ENCODE measurements around the gene MIDN. TPM values are rescaled to one million over a fixed set of nuclear protein-coding genes. Genes with fewer than 3 reads are reported as not detected.

Gene MIDN
- total and polyA plus RNA-seq, 2 donors: 8.7 to 55.1 TPM

DNA sequence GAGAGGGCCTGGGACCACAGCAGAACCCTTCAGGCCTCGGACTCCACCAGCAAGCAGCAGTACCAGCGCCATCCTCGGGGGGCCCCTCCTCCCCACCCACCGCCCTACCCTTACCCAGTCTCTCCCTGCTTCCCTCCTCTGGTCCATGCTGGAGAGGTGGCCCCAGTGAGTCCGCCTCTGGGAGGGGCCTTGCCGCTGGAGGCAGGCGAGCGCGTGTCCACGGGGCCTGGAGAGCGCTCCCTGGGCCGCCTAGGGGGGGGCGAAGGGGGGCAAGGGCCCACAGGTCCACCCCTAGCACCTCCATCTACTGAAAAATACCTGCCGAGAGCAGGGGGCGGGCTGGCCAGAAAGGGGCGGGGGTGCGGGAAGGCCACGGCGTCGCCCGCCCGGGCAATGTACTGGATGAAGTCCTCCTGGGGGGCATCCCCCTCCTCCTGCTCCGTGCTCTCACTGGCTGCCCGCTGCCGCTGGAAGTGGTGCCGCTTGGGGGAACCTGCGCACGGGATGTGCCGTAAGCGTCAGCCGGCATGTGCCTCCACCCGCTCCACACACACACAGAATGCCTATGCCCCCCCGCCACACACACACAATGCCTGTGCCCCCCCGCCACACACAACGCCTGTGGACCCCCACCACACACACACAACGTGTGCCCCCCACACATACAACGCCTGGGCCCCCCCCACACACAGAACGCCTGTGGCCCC lies 17.4 kb upstream of the MIDN start:
- no peaks in the 10 kb centered on the region for H3K4me1 ChIP-seq (ENCODE audit: control insufficient read depth in 2 of 2, insufficient read depth in 2 of 2, low read length in 2 of 2)
- no peak overlapping the region for H3K4me3 ChIP-seq (ENCODE audit: low read length in 2 of 2)
- H3K27ac ChIP-seq (ENCODE audit: low read depth in 1 of 2, low read length in 1 of 2): no peak overlapping the region
- H3K27me3 ChIP-seq (ENCODE audit: control insufficient read depth in 2 of 2, insufficient read depth in 1 of 2, low read length in 1 of 2): peaks cover 11 to 33% of the 10 kb centered on the region in 2 donors
- H3K36me3 ChIP-seq (ENCODE audit: control insufficient read depth in 2 of 2, insufficient read depth in 2 of 2, low read length in 1 of 2): peaks cover 13 to 30% of the 10 kb centered on the region in 2 donors
- H3K9me3 ChIP-seq (ENCODE audit: control insufficient read depth in 2 of 2, insufficient read depth in 1 of 2, low read length in 1 of 2): peaks cover 0 to 5% of the 10 kb centered on the region in 2 donors
- no peak for DNase-seq (ENCODE audit: low read depth in 6 of 9, low spot score in 9 of 9)
- WGBS: 93% methylated on average over 38 of the region's 38 CpGs

DNA sequence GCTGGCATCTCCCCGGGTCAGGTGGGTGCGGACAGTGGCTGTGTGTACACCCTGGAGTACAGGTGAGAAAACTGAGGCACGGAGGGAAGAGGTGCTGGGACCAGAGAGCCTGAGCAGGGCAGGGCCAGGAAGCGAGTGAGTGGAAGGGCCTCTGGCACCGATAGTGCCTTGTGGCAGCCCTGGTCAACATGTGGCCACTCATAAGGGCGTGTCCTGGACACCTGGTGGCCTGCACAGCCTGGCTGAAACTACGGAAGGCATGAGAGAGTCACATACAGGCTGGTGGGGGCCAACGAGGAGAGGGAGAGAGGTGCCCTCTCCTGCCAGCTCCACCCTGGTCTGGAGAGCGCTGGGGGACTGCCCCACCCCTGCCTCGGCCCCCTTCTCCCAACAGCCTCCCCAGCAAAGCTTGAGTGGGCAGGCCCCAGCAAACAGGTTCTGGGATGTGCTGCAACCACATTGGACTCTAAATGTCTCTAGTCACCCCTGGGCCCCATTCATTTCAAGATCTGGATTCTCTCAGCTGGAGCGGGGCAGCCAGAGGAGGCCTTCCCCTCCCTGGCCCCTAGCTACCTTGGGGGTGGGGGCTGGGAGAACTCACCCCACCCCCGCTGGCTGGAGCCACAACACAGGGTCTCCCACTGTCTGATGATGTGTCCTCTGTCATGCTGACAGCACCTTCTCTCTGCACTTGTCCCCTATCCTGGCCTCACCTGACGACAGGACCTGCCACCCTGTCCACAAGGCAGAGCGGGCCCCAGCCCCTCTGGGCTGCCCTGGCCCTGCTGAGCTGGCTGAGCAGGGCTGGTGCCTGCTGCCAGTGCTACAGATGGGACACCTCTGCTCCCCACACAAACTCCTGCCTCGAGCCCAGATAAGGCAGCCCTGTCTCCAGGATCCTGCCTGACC lies 16.4 kb upstream of the MIDN start:
- Histone ChIP-seq H3K4me1 (ENCODE audit: control insufficient read depth in 2 of 2, insufficient read depth in 2 of 2, low read length in 2 of 2) (peaks cover under 1 to 2% of the 10 kb centered on the region in 2 donors), H3K4me3 (ENCODE audit: low read length in 2 of 2) (no peak overlapping the region), H3K27ac (ENCODE audit: low read depth in 1 of 2, low read length in 1 of 2) (no peak overlapping the region), H3K9me3 (ENCODE audit: control insufficient read depth in 2 of 2, insufficient read depth in 1 of 2, low read length in 1 of 2) (peaks cover 0 to 6% of the 10 kb centered on the region in 2 donors), H3K36me3 (ENCODE audit: control insufficient read depth in 2 of 2, insufficient read depth in 2 of 2, low read length in 1 of 2) (peaks cover 7 to 20% of the 10 kb centered on the region in 2 donors), H3K27me3 (ENCODE audit: control insufficient read depth in 2 of 2, insufficient read depth in 1 of 2, low read length in 1 of 2) (peaks cover 21 to 43% of the 10 kb centered on the region in 2 donors)
- WGBS: 89% methylated on average over 15 of the region's 15 CpGs
- no peak for DNase-seq (ENCODE audit: low read depth in 6 of 9, low spot score in 9 of 9)

DNA sequence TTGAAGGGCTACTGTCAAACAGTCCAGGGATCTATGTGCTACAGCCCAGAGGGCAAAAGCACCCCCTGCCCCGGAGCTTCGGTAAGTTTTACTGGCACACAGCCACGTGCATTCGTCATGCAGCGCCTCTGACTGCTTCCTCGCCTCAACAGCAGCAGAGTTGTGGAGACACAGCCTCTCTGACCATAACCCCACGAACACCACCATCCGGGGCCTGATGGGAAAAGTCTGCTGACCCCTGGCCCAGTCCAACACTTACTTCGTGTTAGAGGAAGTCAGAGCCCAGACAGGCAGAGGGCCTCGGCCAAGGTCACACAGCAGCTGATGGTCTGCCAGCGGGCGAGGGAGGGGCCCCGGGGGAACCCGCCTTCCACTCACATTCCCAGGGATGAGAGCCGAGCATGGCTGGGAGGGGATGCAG lies 15.7 kb upstream of the MIDN start:
- H3K27me3 ChIP-seq (ENCODE audit: control insufficient read depth in 2 of 2, insufficient read depth in 1 of 2, low read length in 1 of 2): peaks cover 28 to 49% of the 10 kb centered on the region in 2 donors
- no peak overlapping the region for H3K4me3 ChIP-seq (ENCODE audit: low read length in 2 of 2)
- WGBS: 69% methylated on average over 15 of the region's 15 CpGs
- peaks cover 0 to 6% of the 10 kb centered on the region in 2 donors for H3K9me3 ChIP-seq (ENCODE audit: control insufficient read depth in 2 of 2, insufficient read depth in 1 of 2, low read length in 1 of 2)
- H3K36me3 ChIP-seq (ENCODE audit: control insufficient read depth in 2 of 2, insufficient read depth in 2 of 2, low read length in 1 of 2): peaks cover 3 to 13% of the 10 kb centered on the region in 2 donors
- no peak overlapping the region for H3K27ac ChIP-seq (ENCODE audit: low read depth in 1 of 2, low read length in 1 of 2)
- no peak for DNase-seq (ENCODE audit: low read depth in 6 of 9, low spot score in 9 of 9)
- peaks cover 3 to 6% of the 10 kb centered on the region in 2 donors for H3K4me1 ChIP-seq (ENCODE audit: control insufficient read depth in 2 of 2, insufficient read depth in 2 of 2, low read length in 2 of 2)

DNA sequence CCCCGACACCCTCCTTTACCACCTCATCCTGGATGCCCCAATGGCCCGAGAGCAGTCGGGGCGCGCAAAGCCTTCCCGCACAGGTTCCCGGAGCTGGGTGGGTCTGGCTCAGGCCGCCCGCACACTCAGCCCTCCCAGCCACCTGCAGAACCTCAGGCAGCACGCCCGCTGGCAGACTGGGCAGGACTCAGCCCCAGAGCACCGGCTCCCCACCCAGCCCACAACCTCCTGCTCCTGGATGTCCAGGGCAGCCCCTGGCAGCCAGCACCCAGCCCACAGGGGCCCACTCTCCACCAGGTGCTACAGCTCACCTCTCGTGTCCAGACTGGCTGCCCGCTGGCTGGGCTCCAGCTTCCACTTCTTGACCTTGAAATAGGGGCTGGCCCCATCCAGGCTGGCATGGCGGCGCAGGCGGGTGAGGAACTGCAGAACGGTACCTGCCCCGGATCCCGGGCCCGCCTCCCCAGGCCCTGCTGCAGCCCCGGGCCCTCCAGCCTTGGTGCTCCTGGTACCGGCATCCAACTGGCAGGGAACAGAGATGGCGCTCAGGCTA lies 15.2 kb upstream of the MIDN start:
- 94% methylated on average over 24 of the region's 24 CpGs for WGBS
- DNase-seq (ENCODE audit: low read depth in 6 of 9, low spot score in 9 of 9): no peak
- no peak overlapping the region for H3K27ac ChIP-seq (ENCODE audit: low read depth in 1 of 2, low read length in 1 of 2)
- H3K27me3 ChIP-seq (ENCODE audit: control insufficient read depth in 2 of 2, insufficient read depth in 1 of 2, low read length in 1 of 2): peaks cover 33 to 52% of the 10 kb centered on the region in 2 donors
- peaks cover 0 to 8% of the 10 kb centered on the region in 2 donors for H3K36me3 ChIP-seq (ENCODE audit: control insufficient read depth in 2 of 2, insufficient read depth in 2 of 2, low read length in 1 of 2)
- H3K4me1 ChIP-seq (ENCODE audit: control insufficient read depth in 2 of 2, insufficient read depth in 2 of 2, low read length in 2 of 2): peaks cover 5 to 9% of the 10 kb centered on the region in 2 donors
- no peak overlapping the region for H3K4me3 ChIP-seq (ENCODE audit: low read length in 2 of 2)
- H3K9me3 ChIP-seq (ENCODE audit: control insufficient read depth in 2 of 2, insufficient read depth in 1 of 2, low read length in 1 of 2): peaks cover 0 to 6% of the 10 kb centered on the region in 2 donors

DNA sequence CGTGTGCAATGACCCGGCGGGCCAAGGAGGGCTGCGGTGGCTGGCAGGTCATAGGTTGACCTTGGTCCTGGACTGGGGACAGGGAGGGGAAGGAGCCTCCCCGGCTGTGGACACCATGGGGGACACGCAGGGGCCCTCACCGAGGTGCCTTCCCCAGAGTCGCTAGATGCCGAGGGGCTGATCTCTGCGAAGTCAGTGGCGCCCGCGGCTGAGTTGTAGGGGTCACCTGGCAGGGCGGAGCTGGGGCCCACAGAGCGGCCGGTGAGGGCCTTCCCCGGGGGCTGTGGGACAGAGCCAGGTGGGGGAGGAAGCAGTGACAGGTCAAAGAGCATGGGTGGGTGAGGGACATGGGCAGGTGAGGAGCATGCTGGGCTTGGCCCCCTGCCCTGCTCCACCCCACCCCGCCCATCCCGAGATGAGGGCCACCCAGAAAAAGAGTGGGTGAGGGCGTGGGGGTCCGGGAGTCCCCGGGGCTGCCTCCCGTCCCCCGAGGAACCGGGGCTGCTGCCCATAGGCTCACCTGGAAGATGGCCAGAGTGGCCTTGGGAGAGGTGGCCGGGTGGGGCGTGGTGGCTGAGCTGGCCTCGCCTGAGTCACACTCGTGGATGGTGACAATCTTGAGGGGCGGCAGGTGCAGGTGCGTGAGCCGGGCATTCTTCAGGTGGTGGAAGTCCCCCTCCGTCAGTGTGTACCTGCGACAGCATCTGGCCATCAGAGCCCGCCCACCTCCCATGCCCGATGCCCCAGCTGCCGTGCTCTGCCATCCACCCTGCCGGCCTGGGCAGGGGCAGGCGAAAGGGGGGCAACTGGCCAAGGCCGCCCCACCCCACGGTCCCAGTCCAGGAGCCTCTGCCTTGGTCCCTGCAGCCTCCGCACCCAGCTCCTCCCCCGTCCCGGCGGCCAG lies 14.1 kb upstream of the MIDN start:
- H3K27me3 ChIP-seq (ENCODE audit: control insufficient read depth in 2 of 2, insufficient read depth in 1 of 2, low read length in 1 of 2): peaks cover 44 to 63% of the 10 kb centered on the region in 2 donors
- H3K4me3 ChIP-seq (ENCODE audit: low read length in 2 of 2): no peak overlapping the region
- no peak for DNase-seq (ENCODE audit: low read depth in 6 of 9, low spot score in 9 of 9)
- H3K27ac ChIP-seq (ENCODE audit: low read depth in 1 of 2, low read length in 1 of 2): no peak overlapping the region
- peaks cover 0 to 6% of the 10 kb centered on the region in 2 donors for H3K9me3 ChIP-seq (ENCODE audit: control insufficient read depth in 2 of 2, insufficient read depth in 1 of 2, low read length in 1 of 2)
- 94% methylated on average over 45 of the region's 45 CpGs for WGBS
- H3K4me1 ChIP-seq (ENCODE audit: control insufficient read depth in 2 of 2, insufficient read depth in 2 of 2, low read length in 2 of 2): peaks cover 7 to 10% of the 10 kb centered on the region in 2 donors
- H3K36me3 ChIP-seq (ENCODE audit: control insufficient read depth in 2 of 2, insufficient read depth in 2 of 2, low read length in 1 of 2): no peaks in the 10 kb centered on the region

DNA sequence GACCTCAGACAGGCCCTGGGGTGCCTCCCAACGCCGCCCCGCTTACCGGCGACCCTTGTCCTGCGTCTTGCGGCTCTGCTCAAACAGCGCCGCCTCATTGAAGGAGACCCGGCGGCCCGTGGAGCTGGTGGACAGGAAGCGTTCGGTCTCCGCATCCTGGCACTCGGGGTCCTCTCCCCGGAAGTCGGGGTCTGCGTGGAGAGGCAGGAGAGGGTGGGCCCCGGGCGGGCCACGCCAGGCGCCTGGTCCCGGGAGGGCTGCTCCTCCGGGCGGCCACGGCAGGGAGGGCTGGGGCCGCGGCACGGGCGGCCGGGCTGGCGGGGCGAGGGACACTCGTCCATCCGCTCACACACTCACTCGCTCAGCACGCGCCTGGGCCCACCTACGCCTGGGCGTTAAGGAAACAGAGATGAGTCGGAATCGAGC lies 13.4 kb upstream of the MIDN start:
- no peaks in the 10 kb centered on the region for H3K36me3 ChIP-seq (ENCODE audit: control insufficient read depth in 2 of 2, insufficient read depth in 2 of 2, low read length in 1 of 2)
- H3K27ac ChIP-seq (ENCODE audit: low read depth in 1 of 2, low read length in 1 of 2): no peak overlapping the region
- H3K4me1 ChIP-seq (ENCODE audit: control insufficient read depth in 2 of 2, insufficient read depth in 2 of 2, low read length in 2 of 2): peaks cover 10 to 14% of the 10 kb centered on the region in 2 donors
- 94% methylated on average over 43 of the region's 43 CpGs for WGBS
- no peak for DNase-seq (ENCODE audit: low read depth in 6 of 9, low spot score in 9 of 9)
- peaks cover 51 to 70% of the 10 kb centered on the region in 2 donors for H3K27me3 ChIP-seq (ENCODE audit: control insufficient read depth in 2 of 2, insufficient read depth in 1 of 2, low read length in 1 of 2)
- peaks cover 0 to 10% of the 10 kb centered on the region in 2 donors for H3K9me3 ChIP-seq (ENCODE audit: control insufficient read depth in 2 of 2, insufficient read depth in 1 of 2, low read length in 1 of 2)
- H3K4me3 ChIP-seq (ENCODE audit: low read length in 2 of 2): no peak overlapping the region

DNA sequence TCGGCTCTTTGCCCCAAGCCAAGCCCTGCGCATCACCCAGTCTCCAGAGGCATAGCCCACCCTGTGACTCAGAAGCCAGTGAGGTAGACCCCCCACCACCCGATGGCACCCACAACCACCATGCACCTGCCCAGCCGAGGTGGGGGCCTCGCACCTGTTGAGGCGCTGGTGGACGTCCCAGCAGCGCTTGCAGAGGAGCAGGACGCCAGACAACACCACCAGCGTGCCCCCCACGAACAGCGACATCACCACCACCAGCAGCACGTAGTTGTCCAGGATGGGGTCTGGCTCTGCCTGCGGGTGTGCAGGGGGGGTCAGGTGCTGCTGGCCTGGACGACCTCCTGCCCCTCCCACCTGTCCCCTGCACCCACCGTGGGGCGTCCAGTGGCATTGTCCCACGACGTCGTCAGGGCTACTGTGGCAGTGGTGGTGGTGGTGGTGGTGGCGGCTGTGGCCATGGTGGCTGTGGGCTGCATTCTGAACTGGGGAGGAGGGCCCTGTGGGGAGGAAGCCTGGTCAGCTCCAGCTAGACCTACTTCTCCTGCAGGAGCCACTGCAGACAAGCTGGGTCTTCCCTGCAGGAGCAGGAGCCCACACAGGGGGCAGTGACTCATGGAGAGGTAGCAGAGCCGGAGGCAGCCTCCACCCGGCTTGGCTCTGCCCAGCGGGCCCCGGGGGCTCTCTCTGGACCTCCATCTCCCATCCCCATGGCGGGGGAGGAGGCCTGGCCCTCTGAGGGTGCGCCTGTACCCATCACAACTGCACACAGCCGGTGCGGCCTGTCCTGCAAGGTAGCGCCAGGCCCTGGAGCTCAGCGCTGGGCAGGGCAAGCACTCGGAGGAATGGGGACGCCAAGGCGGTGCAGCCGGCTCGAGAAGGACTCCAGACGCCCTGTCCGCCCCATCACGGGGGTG lies 12.5 kb upstream of the MIDN start:
- peaks cover 52 to 69% of the 10 kb centered on the region in 2 donors for H3K27me3 ChIP-seq (ENCODE audit: control insufficient read depth in 2 of 2, insufficient read depth in 1 of 2, low read length in 1 of 2)
- no peak overlapping the region for H3K4me3 ChIP-seq (ENCODE audit: low read length in 2 of 2)
- 93% methylated on average over 39 of the region's 39 CpGs for WGBS
- no peak overlapping the region for H3K27ac ChIP-seq (ENCODE audit: low read depth in 1 of 2, low read length in 1 of 2)
- no peaks in the 10 kb centered on the region for H3K36me3 ChIP-seq (ENCODE audit: control insufficient read depth in 2 of 2, insufficient read depth in 2 of 2, low read length in 1 of 2)
- peaks cover 0 to 11% of the 10 kb centered on the region in 2 donors for H3K9me3 ChIP-seq (ENCODE audit: control insufficient read depth in 2 of 2, insufficient read depth in 1 of 2, low read length in 1 of 2)
- no peak for DNase-seq (ENCODE audit: low read depth in 6 of 9, low spot score in 9 of 9)
- H3K4me1 ChIP-seq (ENCODE audit: control insufficient read depth in 2 of 2, insufficient read depth in 2 of 2, low read length in 2 of 2): peaks cover 12 to 18% of the 10 kb centered on the region in 2 donors
